Activated naive CD4-positive, alpha-beta T cell treated with anti-CD3 and anti-CD28 coated beads, Interleukin-2, amount 10 ng/mL, durations not matched to agents 7 days and 5 days (primary cell): ENCODE results near the gene CEP250.

Experiments used
- CTCF ChIA-PET: fragments of 350-600 bp; sonication (Branson Sonifier 250); formaldehyde crosslinking; loops from one replicate; lab custom pipeline; 2021; ENCODE audit warnings: antibody characterized with exemption; lab: Charles Lee
- DNase-seq: peaks from one replicate; pipeline ENCODE4 v3.0.0-alpha.2; 2020
- H3K27ac Mint-ChIP-seq: one replicate; pipeline ENCODE4 v1.8.0; 2021; ENCODE audit warnings: mild to moderate bottlenecking, moderate library complexity, mixed read lengths
- H3K27me3 Mint-ChIP-seq: one replicate; pipeline ENCODE4 v1.8.0; 2021; ENCODE audit warnings: mild to moderate bottlenecking, mixed read lengths
- H3K36me3 Mint-ChIP-seq: one replicate; pipeline ENCODE4 v1.8.0; 2021; ENCODE audit warnings: mixed read lengths
- H3K4me1 Mint-ChIP-seq: one replicate; pipeline ENCODE4 v1.8.0; 2021; ENCODE audit warnings: mixed read lengths
- H3K4me3 Mint-ChIP-seq: one replicate; pipeline ENCODE4 v1.8.0; 2021; ENCODE audit warnings: mild to moderate bottlenecking, moderate library complexity, mixed read lengths
- H3K9me3 Mint-ChIP-seq: one replicate; pipeline ENCODE4 v1.8.0; 2021; ENCODE audit warnings: mixed read lengths

The CEP250 gene

DNA sequence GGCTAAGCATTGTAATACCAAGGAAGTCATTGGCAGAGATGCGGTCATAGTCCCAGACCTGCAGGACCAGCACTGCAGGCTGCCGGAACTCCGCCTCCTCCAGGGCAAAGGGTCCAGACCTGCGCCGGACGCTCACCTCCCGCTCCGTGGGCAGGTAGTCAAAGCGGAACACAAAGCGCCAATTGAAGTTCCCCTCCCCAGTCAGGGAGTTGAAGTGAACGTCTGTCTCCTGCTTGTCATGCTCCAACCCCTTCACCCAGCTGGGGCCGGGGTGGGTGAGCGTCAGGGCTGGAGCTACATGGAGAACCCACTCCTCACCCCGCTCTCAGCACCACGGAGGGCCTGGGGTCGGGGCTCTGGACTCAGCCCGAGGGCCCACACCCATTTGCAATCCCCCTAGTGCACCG, 104.7 kb downstream of the CEP250 start:
- Mint-ChIP-seq H3K36me3 (no peaks in the 10 kb centered on the region), H3K27ac (no peak overlapping the region), H3K4me1 (no peaks in the 10 kb centered on the region), H3K4me3 (no peak overlapping the region), H3K27me3 (peaks cover 7% of the 10 kb centered on the region), H3K9me3 (no peaks in the 10 kb centered on the region)
- DNase-seq = no peak
- CTCF ChIA-PET = no interaction called here

DNA sequence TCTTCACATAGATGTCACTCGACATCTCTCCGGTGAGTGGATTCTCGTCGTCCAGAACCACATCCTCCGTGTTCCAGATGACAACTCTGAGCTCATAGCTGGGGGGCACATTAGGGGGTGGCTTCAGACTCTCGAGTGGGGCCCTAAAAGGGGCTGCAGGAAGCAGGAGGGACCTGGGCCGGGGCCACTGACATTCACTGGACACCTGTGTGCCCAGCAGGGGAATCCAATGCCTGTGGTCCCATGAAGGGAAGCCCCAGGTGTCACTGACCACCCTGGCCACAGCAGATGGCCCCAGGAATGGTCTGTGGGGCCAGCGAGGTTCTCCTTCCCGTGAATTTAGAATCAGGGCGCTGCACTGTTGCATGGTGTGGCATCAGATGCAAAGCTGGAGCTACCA, 105.1 kb downstream of the CEP250 start:
- H3K9me3 Mint-ChIP-seq = no peaks in the 10 kb centered on the region
- H3K27ac Mint-ChIP-seq = no peak overlapping the region
- CTCF ChIA-PET = no interaction called here
- no peaks in the 10 kb centered on the region for H3K36me3 Mint-ChIP-seq
- no peak overlapping the region for H3K4me3 Mint-ChIP-seq
- DNase-seq = no peak
- H3K27me3 Mint-ChIP-seq = peaks cover 7% of the 10 kb centered on the region
- no peaks in the 10 kb centered on the region for H3K4me1 Mint-ChIP-seq

DNA sequence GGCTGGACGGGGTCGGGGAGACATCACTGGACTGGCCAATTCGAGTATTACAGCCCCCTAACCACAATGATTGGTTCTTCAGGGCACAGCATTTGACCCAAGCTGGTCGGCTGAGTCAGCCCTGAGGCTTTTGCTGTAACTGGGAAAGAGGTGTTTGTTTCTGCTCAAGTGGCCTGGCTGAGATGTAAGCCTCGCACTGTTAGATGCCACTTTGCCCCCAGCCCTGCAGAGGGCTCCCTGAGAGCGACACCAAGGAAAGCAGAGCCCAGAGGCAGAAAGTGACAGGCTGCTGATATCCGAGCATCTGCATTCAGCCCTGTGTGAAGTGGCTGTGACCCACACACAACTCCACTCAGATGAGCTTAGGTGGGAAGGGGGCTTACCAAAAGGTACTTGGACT, 105.9 kb downstream of the CEP250 start:
- peak; percentile 32 for DNase-seq
- CTCF ChIA-PET = no interaction called here
- H3K9me3 Mint-ChIP-seq = no peaks in the 10 kb centered on the region

GRCh38 chr20:35561671-35562070, 106.3 kb downstream of the CEP250 start:
- Mint-ChIP-seq H3K4me1 (no peaks in the 10 kb centered on the region), H3K27ac (no peak overlapping the region)

More for the DNA sequence above, 105.9 kb downstream of the CEP250 start:
- H3K4me3 Mint-ChIP-seq = no peak overlapping the region
- H3K4me1 Mint-ChIP-seq = no peaks in the 10 kb centered on the region
- no peak overlapping the region for H3K27ac Mint-ChIP-seq
- H3K27me3 Mint-ChIP-seq = peaks cover 7% of the 10 kb centered on the region
- H3K36me3 Mint-ChIP-seq = no peaks in the 10 kb centered on the region

GRCh38 chr20:35562541-35563110, 107.2 kb downstream of the CEP250 start:
- Mint-ChIP-seq H3K36me3 (no peaks in the 10 kb centered on the region), H3K4me1 (no peaks in the 10 kb centered on the region), H3K27ac (no peak overlapping the region), H3K9me3 (no peaks in the 10 kb centered on the region), H3K27me3 (peaks cover 14% of the 10 kb centered on the region), H3K4me3 (no peak overlapping the region)
- CTCF ChIA-PET = no interaction called here
- no peak for DNase-seq

More at GRCh38 chr20:35561671-35562070, 106.3 kb downstream of the CEP250 start:
- DNase-seq = no peak
- no peaks in the 10 kb centered on the region for H3K9me3 Mint-ChIP-seq
- peaks cover 7% of the 10 kb centered on the region for H3K27me3 Mint-ChIP-seq
- no peaks in the 10 kb centered on the region for H3K36me3 Mint-ChIP-seq
- no peak overlapping the region for H3K4me3 Mint-ChIP-seq
- CTCF ChIA-PET = no interaction called here

- CTCF ChIA-PET = interaction anchor here (0.8 kb wide), 1 partner anchor 429 kb away, joined by 3 read pairs; no protein-coding TSS in a partner anchor
- peaks cover 14% of the 10 kb centered on the region for H3K27me3 Mint-ChIP-seq
- H3K4me3 Mint-ChIP-seq = no peak overlapping the region
- H3K27ac Mint-ChIP-seq = no peak overlapping the region
- H3K9me3 Mint-ChIP-seq = no peaks in the 10 kb centered on the region
- no peaks in the 10 kb centered on the region for H3K36me3 Mint-ChIP-seq
- no peak for DNase-seq
- no peaks in the 10 kb centered on the region for H3K4me1 Mint-ChIP-seq
These were observed 108.4 kb downstream of the CEP250 start for GRCh38 chr20:35563834-35564233.

- DNase-seq = no peak
- no peaks in the 10 kb centered on the region for H3K9me3 Mint-ChIP-seq
- H3K4me1 Mint-ChIP-seq = no peaks in the 10 kb centered on the region
- no peak overlapping the region for H3K4me3 Mint-ChIP-seq
- no peak overlapping the region for H3K27ac Mint-ChIP-seq
- CTCF ChIA-PET = interaction anchor here (0.8 kb wide), 1 partner anchor 428 kb away, joined by 3 read pairs; no protein-coding TSS in a partner anchor
- no peaks in the 10 kb centered on the region for H3K36me3 Mint-ChIP-seq
- peaks cover 14% of the 10 kb centered on the region for H3K27me3 Mint-ChIP-seq
These were observed 109.5 kb downstream of the CEP250 start for GRCh38 chr20:35564905-35565304.

GRCh38 chr20:35568645-35569044, 113.2 kb downstream of the CEP250 start:
- Mint-ChIP-seq H3K36me3 (peaks cover 2% of the 10 kb centered on the region), H3K4me3 (no peak overlapping the region), H3K4me1 (no peaks in the 10 kb centered on the region), H3K27ac (no peak overlapping the region), H3K9me3 (peaks cover 5% of the 10 kb centered on the region), H3K27me3 (peaks cover 14% of the 10 kb centered on the region)
- CTCF ChIA-PET = interaction anchor here (1.1 kb wide), 1 partner anchor 424 kb away, joined by 3 read pairs; no protein-coding TSS in a partner anchor
- DNase-seq = peak; percentile 31
